ENCODE data around the gene DEAF1. TPM values are rescaled to one million over a fixed set of nuclear protein-coding genes. Genes with fewer than 3 reads are reported as not detected.

DEAF1 gene
- total RNA-seq, 2 donors from 2014 or later: 21.7 to 25.8 TPM

DNA sequence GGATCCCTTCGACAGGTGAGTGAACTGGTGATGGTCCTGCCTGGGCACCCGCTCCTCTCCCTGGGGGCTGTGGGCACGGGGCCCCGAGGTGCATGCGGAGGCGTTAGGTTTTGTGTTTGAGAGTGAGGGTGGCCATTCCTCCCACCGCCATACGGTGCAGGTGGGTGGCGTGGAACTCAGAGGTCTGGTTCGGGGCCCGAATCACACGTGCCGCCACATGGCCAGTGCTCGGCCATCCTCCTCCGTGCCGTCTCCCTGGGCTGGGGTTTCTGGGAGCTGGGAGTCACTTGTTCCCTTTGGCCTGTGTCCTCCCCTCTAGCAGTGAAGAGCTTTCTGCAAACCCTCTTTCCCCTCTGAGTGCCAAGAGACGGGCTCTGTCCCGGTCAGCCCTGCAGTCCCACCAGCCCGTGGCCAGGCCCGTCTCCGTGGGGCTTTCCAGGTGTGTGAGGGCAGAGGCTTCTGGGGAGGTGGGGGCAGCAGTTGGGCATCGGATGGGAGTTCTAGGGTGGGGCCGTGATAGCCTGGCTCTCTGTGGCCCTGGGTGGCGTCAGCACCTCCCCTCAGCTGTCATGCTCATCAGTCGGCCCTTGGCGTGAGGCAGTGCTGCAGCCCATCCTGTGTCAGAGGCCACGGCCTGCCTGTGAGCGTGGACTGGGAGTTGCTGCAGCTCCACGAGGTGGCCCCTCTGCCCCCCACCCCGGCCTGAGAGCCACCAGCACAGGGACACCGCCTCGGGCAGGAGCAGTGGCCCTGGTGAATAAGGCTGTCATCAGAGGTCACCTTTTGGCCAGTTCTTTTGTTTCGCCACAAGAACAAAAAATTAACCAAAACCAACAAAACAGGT is 89.5 kb downstream of the DEAF1 start:
- TF ChIP-seq CTCF (IDR thresholded peaks at IDR 0.05): no peak
- H3K27ac ChIP-seq: no peak overlapping the region
- intact Hi-C loops (cut with DNase I): no loop called here
- H3K4me3 ChIP-seq: no peak overlapping the region
- H3K9me3 ChIP-seq: no peaks in the 10 kb centered on the region
- no peak for DNase-seq
- no peaks in the 10 kb centered on the region for H3K27me3 ChIP-seq
- H3K36me3 ChIP-seq: peaks cover 38% of the 10 kb centered on the region
- no peak overlapping the region for H3K9ac ChIP-seq (ENCODE audit: low read depth in 2 of 2, low read length in 2 of 2)
- no peaks in the 10 kb centered on the region for H3K4me1 ChIP-seq

DNA sequence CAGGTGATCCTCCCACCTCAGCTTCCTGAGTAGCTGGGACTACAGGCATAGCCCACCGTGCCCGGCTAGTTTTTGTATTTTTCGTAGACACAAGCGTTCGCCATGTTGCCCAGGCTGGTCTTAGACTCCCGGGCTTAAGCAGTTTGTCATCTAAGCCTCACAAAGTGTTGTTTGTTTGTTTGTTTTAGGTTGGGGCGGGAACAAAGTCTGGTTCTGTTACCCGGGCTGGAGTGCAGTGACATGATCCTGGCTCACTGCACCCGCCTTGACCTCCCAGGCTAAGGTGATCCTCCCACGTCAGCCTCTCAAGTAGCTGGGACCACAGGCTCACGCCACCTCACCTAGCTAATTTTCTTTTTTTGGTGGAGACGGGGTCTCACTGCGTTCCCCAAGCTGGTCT is 91.9 kb downstream of the DEAF1 start:
- TF ChIP-seq CTCF (IDR thresholded peaks at IDR 0.05): no peak
- H3K36me3 ChIP-seq: peaks cover 37% of the 10 kb centered on the region
- H3K27ac ChIP-seq: no peak overlapping the region
- no peak for DNase-seq
- intact Hi-C loops (cut with DNase I): no loop called here
- H3K4me3 ChIP-seq: no peak overlapping the region
- no peaks in the 10 kb centered on the region for H3K27me3 ChIP-seq
- no peaks in the 10 kb centered on the region for H3K9me3 ChIP-seq
- no peak overlapping the region for H3K9ac ChIP-seq (ENCODE audit: low read depth in 2 of 2, low read length in 2 of 2)
- H3K4me1 ChIP-seq: no peaks in the 10 kb centered on the region

DNA sequence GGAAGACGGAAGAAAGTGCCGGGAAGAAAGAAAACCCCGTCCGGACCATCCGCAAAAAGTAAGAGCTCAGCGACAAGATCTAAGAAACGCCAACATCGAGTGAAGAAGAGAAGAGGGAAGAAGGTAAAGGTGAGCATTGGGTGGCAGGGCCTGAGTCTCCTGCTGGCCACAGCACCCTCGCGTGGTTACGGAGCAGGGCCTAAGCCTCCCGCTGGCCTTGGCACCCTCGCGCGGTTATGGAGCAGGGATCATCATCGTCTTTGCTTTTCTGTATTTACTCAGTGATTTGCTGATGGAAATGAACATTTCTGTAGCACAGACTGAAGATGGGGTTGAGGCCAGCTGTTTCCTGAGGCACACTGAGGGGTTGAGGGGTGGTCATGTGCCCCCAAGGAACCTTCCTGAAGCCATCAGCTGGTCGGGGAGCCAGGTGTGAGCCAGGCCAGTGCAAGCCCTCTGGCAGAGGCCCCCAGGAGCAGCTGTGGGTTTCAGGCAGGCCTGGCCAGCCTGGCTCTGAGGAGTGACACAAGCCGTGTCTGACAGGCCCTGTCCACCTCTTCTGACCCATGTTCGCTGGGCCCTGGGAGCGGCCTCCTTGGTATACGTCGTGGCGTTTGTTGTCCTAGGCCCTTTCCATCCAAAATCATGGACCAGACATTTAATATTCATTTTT is 93.3 kb downstream of the DEAF1 start:
- no peaks in the 10 kb centered on the region for H3K27me3 ChIP-seq
- no peak overlapping the region for H3K4me3 ChIP-seq
- intact Hi-C loops (cut with DNase I): no loop called here
- TF ChIP-seq CTCF (IDR thresholded peaks at IDR 0.05): no peak
- H3K9me3 ChIP-seq: no peaks in the 10 kb centered on the region
- no peak overlapping the region for H3K27ac ChIP-seq
- DNase-seq: no peak
- peaks cover 27% of the 10 kb centered on the region for H3K36me3 ChIP-seq
- H3K4me1 ChIP-seq: no peaks in the 10 kb centered on the region
- no peak overlapping the region for H3K9ac ChIP-seq (ENCODE audit: low read depth in 2 of 2, low read length in 2 of 2)

GRCh38 chr11:598005-598680 is 96.9 kb downstream of the DEAF1 start:
- H3K9me3 ChIP-seq: no peaks in the 10 kb centered on the region
- H3K4me1 ChIP-seq: no peaks in the 10 kb centered on the region
- H3K27me3 ChIP-seq: no peaks in the 10 kb centered on the region
- intact Hi-C loops (cut with DNase I): no loop called here
- no peak for TF ChIP-seq CTCF (IDR thresholded peaks at IDR 0.05)
- no peak overlapping the region for H3K4me3 ChIP-seq
- no peak overlapping the region for H3K9ac ChIP-seq (ENCODE audit: low read depth in 2 of 2, low read length in 2 of 2)
- no peak overlapping the region for H3K27ac ChIP-seq
- H3K36me3 ChIP-seq: peaks cover 13% of the 10 kb centered on the region
- DNase-seq: no peak

DNA sequence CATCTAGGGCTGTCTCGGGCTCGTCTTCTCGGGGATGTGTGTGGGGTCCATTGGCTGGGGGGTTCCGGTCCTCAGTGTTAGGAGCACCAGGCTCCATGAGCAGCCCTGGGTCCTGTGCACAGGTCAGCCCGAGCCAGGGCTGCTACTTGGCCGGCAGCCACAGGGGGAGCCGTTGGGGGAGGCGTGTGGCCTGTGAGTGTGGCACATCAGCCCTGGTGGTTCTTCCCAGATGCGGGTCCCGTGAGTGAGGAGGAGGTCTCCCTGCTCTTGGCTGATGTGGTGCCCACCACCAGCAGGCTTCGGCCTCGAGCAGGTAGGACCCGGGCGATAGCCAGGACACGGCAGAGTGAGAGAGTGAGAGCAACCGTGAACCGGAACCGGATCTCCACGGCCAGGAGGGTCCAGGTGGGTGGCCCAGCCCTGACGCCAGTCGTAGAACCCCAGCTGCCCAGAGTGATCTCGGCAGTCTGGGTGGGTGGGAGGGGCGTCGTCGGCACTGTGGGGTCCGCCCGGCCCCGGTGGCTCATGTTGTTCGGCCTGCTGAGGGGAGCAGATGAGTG is 97.8 kb downstream of the DEAF1 start:
- H3K9ac ChIP-seq (ENCODE audit: low read depth in 2 of 2, low read length in 2 of 2): no peak overlapping the region
- DNase-seq: no peak
- no peaks in the 10 kb centered on the region for H3K4me1 ChIP-seq
- intact Hi-C loops (cut with DNase I): no loop called here
- no peaks in the 10 kb centered on the region for H3K9me3 ChIP-seq
- H3K36me3 ChIP-seq: peaks cover 19% of the 10 kb centered on the region
- no peak overlapping the region for H3K27ac ChIP-seq
- H3K4me3 ChIP-seq: no peak overlapping the region
- TF ChIP-seq CTCF (IDR thresholded peaks at IDR 0.05): no peak
- no peaks in the 10 kb centered on the region for H3K27me3 ChIP-seq
